Activated T-cell treated with anti-CD3 and anti-CD28 coated beads for 24 hours (primary cell): Measurements from ENCODE around the gene RAD23A.

Source experiments
- DNase-seq: peaks from one replicate; pipeline ENCODE4 v3.0.0-alpha.2; 2020; ENCODE audit warnings: low read depth

Gene RAD23A

GRCh38 chr19:12984683-12985048, 39.0 kb downstream of the RAD23A start:
- no peak for DNase-seq

DNA sequence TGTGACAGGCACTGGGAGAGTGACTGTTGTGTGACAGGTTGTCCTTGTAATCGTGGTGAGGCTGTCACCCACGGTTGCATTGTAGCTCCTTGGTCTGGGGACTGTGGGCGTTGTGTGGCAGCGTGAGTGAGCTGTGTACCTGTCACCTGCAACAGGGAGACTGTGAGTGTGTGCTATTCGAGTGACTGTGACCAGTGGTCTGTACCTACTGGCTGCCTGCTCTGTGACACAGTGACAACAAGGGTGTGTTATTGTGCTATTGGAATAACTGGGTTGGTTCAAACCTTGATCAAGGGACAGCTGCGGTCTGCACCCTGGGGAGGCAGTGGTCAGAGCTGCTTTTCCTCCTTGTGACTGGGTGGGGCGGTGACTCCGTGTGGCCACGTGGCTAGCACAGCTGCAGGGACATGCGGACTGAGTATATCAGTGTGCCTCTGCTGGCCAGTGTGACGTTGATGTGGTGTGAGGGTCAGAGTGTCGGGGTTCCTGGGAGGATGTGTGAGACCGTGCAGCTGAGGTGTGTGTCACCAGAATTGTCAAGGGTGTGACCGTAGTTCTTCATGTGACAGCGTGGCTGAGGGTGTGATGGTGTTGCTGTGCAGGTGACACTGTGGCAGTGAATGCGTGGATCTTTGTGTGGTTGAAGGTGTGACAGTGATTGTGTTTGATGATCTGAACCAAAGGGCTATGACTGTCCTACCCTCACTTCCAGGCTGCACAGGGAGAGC, 39.6 kb downstream of the RAD23A start:
- no peak for DNase-seq

DNA sequence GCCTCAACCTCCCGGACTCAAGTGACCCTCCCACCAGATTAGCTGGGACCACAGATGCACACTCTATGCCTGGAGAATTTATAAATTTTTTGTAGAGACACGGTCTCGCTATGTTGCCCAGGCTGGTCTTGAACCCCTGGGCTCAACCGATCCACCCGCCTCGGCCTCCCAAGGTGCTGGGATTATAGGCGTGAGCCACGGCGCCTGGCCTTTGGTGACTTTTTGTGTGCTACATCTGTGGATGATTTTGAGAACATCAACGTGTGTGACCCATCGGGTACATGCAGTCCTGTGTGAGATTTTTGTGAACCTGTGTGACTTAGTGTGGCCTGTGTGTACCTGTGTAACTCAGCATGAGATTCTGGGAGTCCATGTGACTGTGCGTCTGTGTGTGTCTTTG, 41.1 kb downstream of the RAD23A start:
- DNase-seq: no peak

- no peak for DNase-seq
These were observed 41.5 kb downstream of the RAD23A start for GRCh38 chr19:12987190-12987589.

- no peak for DNase-seq
These were observed 42.1 kb downstream of the RAD23A start for GRCh38 chr19:12987781-12988180.

DNA sequence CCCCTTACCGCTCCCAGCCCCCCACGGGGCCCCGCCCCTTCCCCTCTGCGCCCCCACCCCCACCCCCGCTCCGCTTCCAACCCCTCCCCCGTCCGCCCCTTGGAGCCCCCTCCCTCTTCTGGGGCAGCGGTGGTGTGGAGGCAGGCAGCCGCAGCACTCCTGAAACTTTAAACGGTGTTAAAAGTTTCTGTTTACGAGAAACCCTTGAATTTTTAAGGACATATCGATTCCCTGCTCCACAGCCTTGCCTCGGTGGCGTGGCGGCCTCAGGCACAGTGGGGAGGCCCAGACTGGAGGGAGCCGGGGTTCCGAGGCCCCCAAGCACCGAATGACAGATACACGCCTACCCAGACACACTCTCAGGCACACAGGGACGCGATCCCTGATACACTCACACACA, 44.8 kb downstream of the RAD23A start:
- DNase-seq: no peak

- DNase-seq: no peak
These were observed 45.2 kb downstream of the RAD23A start for GRCh38 chr19:12990853-12991252.

GRCh38 chr19:12991296-12991695, 45.6 kb downstream of the RAD23A start:
- DNase-seq: no peak

DNA sequence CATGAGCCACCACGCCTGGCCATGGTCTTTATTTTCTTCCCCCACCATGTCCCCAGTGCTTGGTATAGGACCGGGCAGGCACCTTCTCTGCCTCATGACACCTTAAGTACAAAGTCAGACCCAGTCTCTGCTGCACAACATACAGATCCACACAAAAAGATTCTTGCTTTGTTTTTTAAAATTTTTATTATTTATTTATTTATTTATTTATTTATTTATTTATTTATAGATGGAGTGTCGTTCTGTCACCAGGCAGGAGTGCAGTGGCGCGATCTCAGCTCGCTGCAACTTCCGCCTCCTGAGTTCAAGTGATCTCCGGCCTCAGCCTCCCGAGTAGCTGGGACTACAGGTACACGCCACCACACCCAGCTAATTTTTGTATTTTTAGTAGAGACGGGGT, 47.1 kb downstream of the RAD23A start:
- DNase-seq: no peak

GRCh38 chr19:12993562-12993961, 47.9 kb downstream of the RAD23A start:
- no peak for DNase-seq

GRCh38 chr19:12994701-12995595, 49.3 kb downstream of the RAD23A start, which contains the start of gene NFIX:
NFIX (plus strand) TSS chr19:12995475; CDS start chr19:12995838, 363 bp downstream.
- DNase-seq: peak; percentile 41

DNA sequence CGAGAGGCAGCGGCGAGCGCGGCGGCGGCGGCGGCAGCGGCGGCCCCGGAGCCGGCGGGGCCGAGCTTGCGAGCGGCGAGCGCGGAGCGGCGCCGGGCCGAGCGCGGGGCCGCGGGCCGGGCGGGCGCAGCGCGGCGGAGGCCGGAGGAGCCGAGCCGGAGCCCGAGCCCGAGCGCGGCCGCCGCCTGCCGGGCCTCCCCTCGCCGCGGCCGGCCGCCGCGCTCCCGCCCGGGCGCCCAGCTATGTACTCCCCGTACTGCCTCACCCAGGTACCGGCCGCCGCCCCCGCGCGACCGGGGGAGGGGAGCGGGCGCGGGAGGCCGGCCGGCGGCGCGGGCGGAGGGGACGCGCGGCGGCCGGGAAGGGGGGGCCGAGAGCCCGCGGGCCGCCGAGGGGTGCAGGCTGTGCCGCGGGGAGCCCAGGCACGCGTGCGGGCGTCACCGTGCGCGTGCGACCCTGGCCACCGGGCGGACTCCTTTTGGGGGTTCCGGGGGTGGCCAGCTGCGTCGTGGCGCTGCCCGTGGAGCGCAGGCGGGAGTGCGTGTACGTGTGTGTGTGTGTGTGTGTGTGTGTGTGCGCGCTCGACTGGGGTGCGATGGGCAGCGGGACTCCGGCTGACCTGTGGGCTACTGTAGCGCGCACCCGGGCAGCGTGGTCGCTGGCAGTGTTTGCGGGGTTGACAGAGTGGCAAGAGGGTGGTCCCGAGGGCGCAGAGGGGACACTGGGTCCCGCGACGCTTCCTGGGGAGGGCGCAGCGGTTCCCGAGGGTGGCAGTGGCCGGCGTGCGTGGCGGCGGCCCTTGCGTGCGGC, 50.1 kb downstream of the RAD23A start:
- DNase-seq: no peak

DNA sequence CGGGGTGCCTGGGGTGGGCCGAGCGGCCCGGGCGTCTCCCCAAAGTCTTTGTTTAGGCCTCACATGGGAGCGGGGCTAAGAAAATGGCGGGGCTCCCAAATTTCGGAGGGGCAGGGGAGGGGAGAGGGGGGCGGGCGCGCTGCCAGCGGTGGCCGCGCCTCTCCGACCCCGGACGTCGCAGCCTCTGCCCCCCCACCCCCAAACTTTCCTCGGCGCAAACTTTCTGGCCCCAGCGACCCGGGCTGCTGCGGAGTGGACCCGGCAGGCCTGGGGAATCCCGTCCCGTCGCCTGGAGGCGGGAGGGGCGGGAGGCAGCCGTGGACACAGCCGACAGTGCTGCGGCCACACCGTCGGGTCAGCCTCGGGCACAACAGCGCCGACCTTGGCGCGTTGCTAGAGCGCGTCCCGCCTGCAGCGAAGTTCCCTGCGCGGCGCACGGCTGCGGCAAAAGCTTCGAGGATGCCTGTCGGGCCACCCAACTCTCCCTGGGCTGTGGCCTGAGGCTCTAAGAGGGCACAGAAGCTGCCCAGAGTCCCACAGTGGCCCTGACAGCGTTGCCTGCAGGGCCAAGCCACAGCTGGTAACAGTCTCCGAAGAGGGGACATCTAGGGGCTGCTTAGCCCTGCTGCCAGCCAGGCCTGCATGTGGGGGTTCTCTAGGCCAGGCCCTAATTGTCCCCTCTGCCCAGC, 50.9 kb downstream of the RAD23A start:
- DNase-seq: no peak

GRCh38 chr19:12997179-12997966, 51.7 kb downstream of the RAD23A start:
- no peak for DNase-seq

DNA sequence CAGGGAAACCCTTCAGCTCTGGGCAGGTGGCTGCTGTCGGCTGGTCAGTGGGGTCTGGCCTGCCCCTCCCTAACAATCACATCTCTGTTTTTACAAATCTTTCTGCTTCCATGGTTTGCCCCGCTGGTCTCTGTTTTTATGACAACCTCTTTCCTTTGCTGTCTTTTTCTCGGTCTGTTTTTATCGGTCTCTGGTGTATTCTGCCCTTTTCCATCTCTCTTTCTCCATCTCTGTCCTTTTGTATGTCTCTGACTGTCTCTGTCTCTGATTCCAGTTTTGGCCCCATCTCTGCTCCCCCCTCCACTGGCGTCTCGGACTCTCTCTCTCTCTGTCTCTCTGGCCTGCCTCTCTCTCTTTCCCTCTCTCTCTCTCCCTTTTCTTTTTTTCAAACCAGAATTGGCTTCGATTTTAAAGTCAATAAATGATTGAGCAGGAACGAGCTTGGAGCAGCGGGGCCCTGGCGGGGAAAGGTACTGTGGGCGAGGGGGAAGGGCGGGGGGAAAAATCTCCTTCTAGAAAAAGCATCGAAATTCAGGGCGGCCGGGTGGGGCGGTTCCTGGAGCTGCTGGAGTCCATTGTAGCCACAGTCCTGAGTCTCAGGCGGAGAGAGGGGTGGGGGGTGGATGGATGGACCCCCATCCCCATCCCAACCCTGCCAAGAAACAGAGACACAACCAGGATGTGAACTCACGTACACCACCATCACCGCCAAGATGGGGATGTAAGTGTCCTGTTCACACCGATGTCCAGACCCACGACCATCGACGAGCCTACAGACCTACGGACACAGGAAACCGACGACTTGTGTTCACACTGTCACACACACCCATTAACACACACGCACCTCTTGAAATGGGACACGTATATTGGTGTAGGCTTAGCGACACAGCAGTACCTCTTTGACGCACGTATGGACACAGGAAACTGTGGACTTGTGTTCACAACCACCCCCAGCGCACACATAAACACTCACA, 52.6 kb downstream of the RAD23A start:
- DNase-seq: no peak

DNA sequence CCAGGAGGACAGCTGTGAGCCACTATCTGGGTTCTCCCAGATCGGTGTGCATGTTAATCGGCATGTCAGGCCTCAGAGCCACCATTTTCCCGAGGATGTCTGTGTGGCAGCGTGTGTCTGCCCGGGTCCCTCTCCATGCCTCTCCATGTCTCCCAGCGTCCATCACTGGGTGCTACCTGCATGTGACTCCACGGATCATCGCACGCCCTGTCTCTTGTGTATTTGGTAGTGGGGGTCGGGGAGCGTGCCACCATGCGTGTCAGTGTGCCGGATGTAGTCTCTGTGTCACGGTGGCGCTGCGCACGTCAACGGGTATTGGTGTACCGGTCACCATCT, 55.5 kb downstream of the RAD23A start:
- no peak for DNase-seq

GRCh38 chr19:13001502-13002165, 56.0 kb downstream of the RAD23A start:
- no peak for DNase-seq

DNA sequence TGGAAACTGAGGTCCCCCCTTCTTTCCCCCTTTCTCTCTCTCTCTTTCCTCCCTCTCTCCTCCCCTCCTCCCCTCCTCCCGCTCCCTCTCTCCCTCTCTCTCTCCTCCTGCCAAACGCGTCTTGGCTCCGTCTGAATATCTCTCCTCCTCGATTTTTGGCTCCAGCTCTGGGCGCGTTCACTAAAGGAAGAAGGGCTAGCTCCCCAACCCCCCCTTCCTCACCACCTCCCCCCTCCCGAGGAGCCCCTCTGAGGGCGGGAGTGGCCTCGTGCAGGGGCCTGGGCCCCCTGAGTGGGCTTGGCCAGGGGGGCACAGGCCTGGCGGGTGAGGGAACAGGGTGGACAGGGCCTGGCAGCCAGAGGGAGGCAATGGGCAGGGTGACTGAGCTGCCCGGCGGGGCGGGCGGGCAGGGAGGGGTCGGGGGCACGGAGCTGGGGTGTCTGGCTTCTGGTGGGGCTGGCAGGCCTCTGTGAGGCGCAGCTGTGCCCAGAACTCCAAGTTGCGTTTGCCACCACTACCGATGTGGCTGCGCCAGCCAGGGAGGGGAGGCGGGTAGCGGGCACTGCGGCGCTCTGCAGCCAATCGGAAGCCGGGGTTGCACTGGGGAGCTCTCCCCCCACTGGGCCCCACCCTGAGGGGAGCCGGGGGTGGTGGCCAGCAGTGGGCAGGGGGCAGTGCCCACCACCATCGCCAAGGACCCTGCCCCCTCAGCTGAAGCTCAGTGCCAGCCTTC, 56.7 kb downstream of the RAD23A start:
- no peak for DNase-seq

- DNase-seq: no peak
These were observed 57.4 kb downstream of the RAD23A start for GRCh38 chr19:13003081-13003480.
